Panc1 (cell line): ENCODE measurements around the gene PDE6A. TPM values are rescaled to one million over a fixed set of nuclear protein-coding genes. Genes with fewer than 3 reads are reported as not detected.
A peak's percentile ranks its signal among the peaks of the same experiment; 100 is the strongest.

ENCODE experiments used
- ATAC-seq: fragments of 200-7000 bp; cut with Tn5 transposase; 2 replicates; pipeline ENCODE4 v1.9.1; 2020; ENCODE audit warnings: mild to moderate bottlenecking, moderate library complexity
- BruUV-seq: library from RNA; stranded (reverse); fragments of 400-500 nt; replicated peaks from 2 replicates; lab custom pipeline; 2021; lab: Mats Ljungman, UMichigan
- CTCF ChIA-PET: fragments of 300-600 bp; sonication (Branson Sonifier 250); formaldehyde crosslinking; loops from one replicate; lab custom pipeline; 2022; ENCODE audit warnings: antibody characterized with exemption; lab: Charles Lee
- POLR2A ChIA-PET: fragments of 300-600 bp; sonication (Branson Sonifier 250); formaldehyde crosslinking; loops from one replicate; lab custom pipeline; 2022; ENCODE audit warnings: antibody characterized with exemption; lab: Charles Lee
- DNase-seq: peaks from one replicate; pipeline ENCODE4 v3.0.0-alpha.2; 2010; ENCODE audit warnings: low read depth, low spot score
- H3K27ac ChIP-seq: 2 replicates; pipeline ENCODE4 v1.5.1; 2011; ENCODE audit warnings: mild to moderate bottlenecking, low read length, inconsistent platforms
- H3K27me3 ChIP-seq: fragments of 200-500 bp; sonication (Bioruptor generic); 2 replicates; pipeline ENCODE4 v1.6.0; 2014; ENCODE audit warnings: low read length, inconsistent platforms; ENCODE audit not compliant: control insufficient read depth, insufficient read depth
- H3K36me3 ChIP-seq: fragments of 200-500 bp; sonication (Bioruptor generic); 2 replicates; pipeline ENCODE4 v1.5.1; 2014; ENCODE audit warnings: inconsistent platforms, mild to moderate bottlenecking, low read length, moderate library complexity; ENCODE audit not compliant: control insufficient read depth, insufficient read depth
- H3K4me1 ChIP-seq: 2 replicates; pipeline ENCODE4 v1.5.1; 2011; ENCODE audit warnings: inconsistent platforms, mild to moderate bottlenecking, low read length, moderate library complexity; ENCODE audit not compliant: control insufficient read depth, insufficient read depth
- H3K4me3 ChIP-seq, 2 experiments: 2 replicates each; pipeline ENCODE4 v1.5.1; 2011 to 2012; ENCODE audit warnings: low read depth in 2 of 2, low read length in 2 of 2, mild to moderate bottlenecking in 2 of 2, inconsistent platforms in 1 of 2, moderate library complexity in 1 of 2
- H3K9me3 ChIP-seq: fragments of 200-500 bp; sonication (Bioruptor generic); 2 replicates; pipeline ENCODE4 v1.5.1; 2014; ENCODE audit warnings: low read depth, mild to moderate bottlenecking, inconsistent platforms, low read length, moderate library complexity; ENCODE audit not compliant: control insufficient read depth, insufficient read depth
- POLR2AphosphoS5 ChIP-seq: IDR thresholded peaks from 2 replicates; pipeline ENCODE4 v1.6.1; 2012; ENCODE audit warnings: mild to moderate bottlenecking, low read depth, low read length, moderate library complexity
- SIN3A ChIP-seq: IDR thresholded peaks from 2 replicates; pipeline ENCODE4 v1.6.1; 2012; ENCODE audit warnings: low read depth, mild to moderate bottlenecking, low read length, moderate library complexity, borderline replicate concordance; ENCODE audit not compliant: insufficient read depth
- TCF7L2 ChIP-seq: IDR thresholded peaks from 2 replicates; pipeline ENCODE4 v1.6.1; 2011; ENCODE audit warnings: mild to moderate bottlenecking, low read depth, low read length, inconsistent platforms
- in situ Hi-C: cut with HindIII; loops from 2 replicates; pipeline ENCODE4 v1.10.0; 2016; ENCODE audit warnings: low sequenced_read_pairs, low pct_unique_long_range_greater_than_20kb
- intact Hi-C: fragments of 100-400 bp; cut with micrococcal nuclease; formaldehyde crosslinking; loops from one replicate; pipeline ENCODE4 v1.10.0; 2022; ENCODE audit not compliant: unreplicated experiment
- total RNA-seq: library from RNA; stranded (reverse); gene quantifications from one replicate; pipeline ENCODE4 v1.2.1, GENCODE V29; 2021; ENCODE audit not compliant: unreplicated experiment
- TF ChIP-seq, protein P1 (sequence below), 2 experiments: IDR thresholded peaks; 2 replicates each; pipeline ENCODE4 v1.6.1; 2011 to 2012; ENCODE audit warnings: low read depth in 2 of 2, control low read depth in 1 of 2, low read length in 1 of 2, mild to moderate bottlenecking in 1 of 2, moderate library complexity in 1 of 2; ENCODE audit not compliant: insufficient read depth in 1 of 2
- TF ChIP-seq, protein P2 (sequence below): fragments of 450-650 bp; IDR thresholded peaks from 2 replicates; pipeline ENCODE4 v1.5.1; 2017; ENCODE audit warnings: mild to moderate bottlenecking

PDE6A gene
- total RNA-seq, 1 experiment from 2014 or later = 0.33 TPM

DNA sequence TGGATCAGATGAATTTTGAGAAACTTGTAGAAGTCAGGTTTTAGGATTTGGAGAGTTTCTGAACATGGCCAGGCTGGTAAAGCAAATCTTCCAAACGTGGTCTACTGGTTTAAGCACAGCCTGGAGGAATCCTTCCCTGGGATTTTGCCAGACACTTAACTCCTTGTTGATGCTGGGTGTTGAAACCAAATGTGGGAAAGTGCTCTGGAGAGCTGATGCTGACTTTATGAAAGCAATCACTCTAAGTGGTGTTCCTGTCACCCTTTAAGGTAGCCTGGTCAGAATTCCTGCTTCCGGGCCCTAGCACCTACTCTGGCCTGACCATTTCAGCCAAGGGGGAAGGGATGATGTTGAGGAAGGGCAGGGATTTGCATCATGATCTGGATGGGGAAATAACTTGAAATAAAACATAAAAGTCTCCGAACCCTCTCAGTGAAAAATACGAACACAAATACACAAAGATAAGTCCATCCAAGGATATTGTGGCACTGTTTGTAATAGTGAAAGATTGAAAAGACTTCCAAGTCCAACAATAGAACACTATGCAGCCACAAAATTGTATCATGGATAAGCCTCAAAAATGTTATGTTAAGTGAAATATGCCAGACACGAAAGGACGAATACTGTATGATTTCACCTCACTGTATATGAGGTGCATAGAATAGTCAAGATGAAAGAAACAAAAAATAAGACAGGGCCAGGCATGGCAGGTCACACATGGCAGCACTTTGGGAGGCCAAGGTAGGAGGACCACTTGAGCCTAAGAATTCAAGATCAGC, 57.7 kb downstream of the PDE6A start:
- no TSS peak for BruUV-seq
- Histone ChIP-seq H3K9me3 (no peaks in the 10 kb centered on the region), H3K4me3 (no peak overlapping the region), H3K27me3 (no peaks in the 10 kb centered on the region), H3K36me3 (no peaks in the 10 kb centered on the region), H3K27ac (peak overlapping the region; percentile 41; the same call in 1 of the 2 replicates), H3K4me1 (peaks cover 9% of the 10 kb centered on the region)
- intact Hi-C loops = no loop called here
- peak; percentile 14; the same call in 1 of the 2 replicates for ATAC-seq
- TF ChIP-seq, protein P1, sequence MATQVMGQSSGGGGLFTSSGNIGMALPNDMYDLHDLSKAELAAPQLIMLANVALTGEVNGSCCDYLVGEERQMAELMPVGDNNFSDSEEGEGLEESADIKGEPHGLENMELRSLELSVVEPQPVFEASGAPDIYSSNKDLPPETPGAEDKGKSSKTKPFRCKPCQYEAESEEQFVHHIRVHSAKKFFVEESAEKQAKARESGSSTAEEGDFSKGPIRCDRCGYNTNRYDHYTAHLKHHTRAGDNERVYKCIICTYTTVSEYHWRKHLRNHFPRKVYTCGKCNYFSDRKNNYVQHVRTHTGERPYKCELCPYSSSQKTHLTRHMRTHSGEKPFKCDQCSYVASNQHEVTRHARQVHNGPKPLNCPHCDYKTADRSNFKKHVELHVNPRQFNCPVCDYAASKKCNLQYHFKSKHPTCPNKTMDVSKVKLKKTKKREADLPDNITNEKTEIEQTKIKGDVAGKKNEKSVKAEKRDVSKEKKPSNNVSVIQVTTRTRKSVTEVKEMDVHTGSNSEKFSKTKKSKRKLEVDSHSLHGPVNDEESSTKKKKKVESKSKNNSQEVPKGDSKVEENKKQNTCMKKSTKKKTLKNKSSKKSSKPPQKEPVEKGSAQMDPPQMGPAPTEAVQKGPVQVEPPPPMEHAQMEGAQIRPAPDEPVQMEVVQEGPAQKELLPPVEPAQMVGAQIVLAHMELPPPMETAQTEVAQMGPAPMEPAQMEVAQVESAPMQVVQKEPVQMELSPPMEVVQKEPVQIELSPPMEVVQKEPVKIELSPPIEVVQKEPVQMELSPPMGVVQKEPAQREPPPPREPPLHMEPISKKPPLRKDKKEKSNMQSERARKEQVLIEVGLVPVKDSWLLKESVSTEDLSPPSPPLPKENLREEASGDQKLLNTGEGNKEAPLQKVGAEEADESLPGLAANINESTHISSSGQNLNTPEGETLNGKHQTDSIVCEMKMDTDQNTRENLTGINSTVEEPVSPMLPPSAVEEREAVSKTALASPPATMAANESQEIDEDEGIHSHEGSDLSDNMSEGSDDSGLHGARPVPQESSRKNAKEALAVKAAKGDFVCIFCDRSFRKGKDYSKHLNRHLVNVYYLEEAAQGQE (IDR thresholded peaks at IDR 0.05; ENCODE audit: insufficient read depth in 1 of 2, low read depth in 2 of 2, low read length in 1 of 2) = no peak
- TF ChIP-seq, protein P2, sequence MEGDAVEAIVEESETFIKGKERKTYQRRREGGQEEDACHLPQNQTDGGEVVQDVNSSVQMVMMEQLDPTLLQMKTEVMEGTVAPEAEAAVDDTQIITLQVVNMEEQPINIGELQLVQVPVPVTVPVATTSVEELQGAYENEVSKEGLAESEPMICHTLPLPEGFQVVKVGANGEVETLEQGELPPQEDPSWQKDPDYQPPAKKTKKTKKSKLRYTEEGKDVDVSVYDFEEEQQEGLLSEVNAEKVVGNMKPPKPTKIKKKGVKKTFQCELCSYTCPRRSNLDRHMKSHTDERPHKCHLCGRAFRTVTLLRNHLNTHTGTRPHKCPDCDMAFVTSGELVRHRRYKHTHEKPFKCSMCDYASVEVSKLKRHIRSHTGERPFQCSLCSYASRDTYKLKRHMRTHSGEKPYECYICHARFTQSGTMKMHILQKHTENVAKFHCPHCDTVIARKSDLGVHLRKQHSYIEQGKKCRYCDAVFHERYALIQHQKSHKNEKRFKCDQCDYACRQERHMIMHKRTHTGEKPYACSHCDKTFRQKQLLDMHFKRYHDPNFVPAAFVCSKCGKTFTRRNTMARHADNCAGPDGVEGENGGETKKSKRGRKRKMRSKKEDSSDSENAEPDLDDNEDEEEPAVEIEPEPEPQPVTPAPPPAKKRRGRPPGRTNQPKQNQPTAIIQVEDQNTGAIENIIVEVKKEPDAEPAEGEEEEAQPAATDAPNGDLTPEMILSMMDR = no peak
- no peak for TF ChIP-seq TCF7L2
- no peak for TF ChIP-seq POLR2AphosphoS5
- TF ChIP-seq SIN3A = no peak
- no peak for DNase-seq
- in situ Hi-C loops = no loop called here
- POLR2A ChIA-PET = no interaction called here
- CTCF ChIA-PET = no interaction called here

DNA sequence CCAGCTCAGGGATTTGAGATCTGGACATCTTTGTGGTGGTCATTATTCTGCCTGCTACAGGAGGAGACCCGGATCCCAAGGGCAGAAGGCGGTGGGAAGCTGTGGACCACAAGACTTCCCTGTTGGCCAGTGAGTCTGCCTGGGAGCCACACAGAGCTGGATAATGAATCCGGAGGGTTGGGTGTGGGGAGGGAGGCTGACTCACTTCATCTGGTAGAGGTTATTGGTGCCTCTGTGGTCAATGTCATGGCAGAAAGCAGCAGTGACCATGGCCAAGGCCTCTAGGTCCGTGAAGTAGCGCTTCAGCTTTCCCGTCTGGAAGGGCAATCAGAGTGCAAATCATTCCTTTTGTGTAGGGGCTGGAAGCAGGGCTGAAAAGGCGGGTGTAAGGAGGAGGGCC, 58.5 kb downstream of the PDE6A start:
- DNase-seq (no peak), ATAC-seq (peak; percentile 26; the same call in 1 of the 2 replicates)
- Histone ChIP-seq H3K4me3 (no peak overlapping the region), H3K9me3 (no peaks in the 10 kb centered on the region), H3K27me3 (no peaks in the 10 kb centered on the region), H3K4me1 (peaks cover 9% of the 10 kb centered on the region), H3K27ac (no peak overlapping the region), H3K36me3 (no peaks in the 10 kb centered on the region)
- no TSS peak for BruUV-seq
- in situ Hi-C loops (no loop called here), intact Hi-C loops (no loop called here)
- ChIA-PET POLR2A (no interaction called here), CTCF (no interaction called here)
- TF ChIP-seq, protein P1 (IDR thresholded peaks at IDR 0.05; ENCODE audit: insufficient read depth in 1 of 2, low read depth in 2 of 2, low read length in 1 of 2) = no peak
- TF ChIP-seq SIN3A (no peak), TCF7L2 (no peak), POLR2AphosphoS5 (no peak)
- TF ChIP-seq, protein P2 = no peak
